GM18867 (cell line): ENCODE data around the gene SPATA31D4.

Experiments
- ATAC-seq: cut with Tn5 transposase; IDR thresholded peaks from one replicate; pipeline ENCODE4 v1.9.1; 2021; ENCODE audit warnings: mild to moderate bottlenecking, moderate library complexity; ENCODE audit not compliant: unreplicated experiment

The SPATA31D4 gene

DNA sequence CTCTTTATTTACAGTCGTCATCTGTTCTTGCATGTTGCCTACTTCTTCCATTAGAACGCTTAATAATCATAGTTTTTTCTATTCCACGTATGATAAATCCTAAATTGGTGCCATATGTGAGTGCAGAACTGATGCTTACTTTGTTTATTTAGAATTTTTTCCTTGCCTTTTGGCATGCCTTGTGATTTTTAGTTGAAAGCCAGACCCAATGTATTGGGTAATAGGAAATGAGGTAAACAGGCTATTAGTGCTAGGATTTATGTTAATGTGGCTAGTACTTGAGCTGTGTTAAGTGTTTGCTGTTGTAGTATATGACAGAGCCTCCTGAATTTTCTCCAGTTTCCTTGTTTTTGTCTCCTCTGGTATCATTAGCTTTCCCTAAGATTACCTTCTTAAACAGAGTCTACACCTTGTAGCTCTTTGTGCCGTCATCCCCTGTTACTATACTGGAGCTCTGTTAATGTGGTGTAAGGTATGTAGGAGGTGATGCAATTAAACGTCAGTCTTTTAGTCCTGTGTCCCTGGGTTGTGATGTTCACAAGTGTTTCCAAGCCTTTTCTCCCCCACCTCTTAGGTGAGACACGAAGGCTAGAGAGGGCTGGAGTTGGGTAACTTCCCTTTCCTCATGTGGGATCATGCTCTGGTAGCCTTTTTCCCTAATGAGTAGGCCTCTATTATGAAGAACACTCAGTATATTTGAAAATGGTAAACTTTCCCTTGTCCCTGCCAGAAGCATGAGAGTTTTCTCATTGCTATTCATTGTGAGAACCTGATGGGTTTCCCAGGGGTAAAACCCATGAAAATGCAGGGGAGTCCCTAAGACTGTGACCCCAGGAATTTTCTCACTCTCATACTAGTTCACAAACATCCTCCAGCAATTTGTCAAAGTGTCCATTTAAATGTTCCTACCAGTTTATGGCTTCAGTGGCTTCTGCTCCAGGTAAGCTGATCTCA is 36.3 kb downstream of the SPATA31D4 start:
- no peak for ATAC-seq

- no peak for ATAC-seq
Measured at GRCh38 chr9:81968026-81968425, 39.8 kb downstream of the SPATA31D4 start.

- no peak for ATAC-seq
Measured at GRCh38 chr9:81969971-81970370, 41.7 kb downstream of the SPATA31D4 start.

DNA sequence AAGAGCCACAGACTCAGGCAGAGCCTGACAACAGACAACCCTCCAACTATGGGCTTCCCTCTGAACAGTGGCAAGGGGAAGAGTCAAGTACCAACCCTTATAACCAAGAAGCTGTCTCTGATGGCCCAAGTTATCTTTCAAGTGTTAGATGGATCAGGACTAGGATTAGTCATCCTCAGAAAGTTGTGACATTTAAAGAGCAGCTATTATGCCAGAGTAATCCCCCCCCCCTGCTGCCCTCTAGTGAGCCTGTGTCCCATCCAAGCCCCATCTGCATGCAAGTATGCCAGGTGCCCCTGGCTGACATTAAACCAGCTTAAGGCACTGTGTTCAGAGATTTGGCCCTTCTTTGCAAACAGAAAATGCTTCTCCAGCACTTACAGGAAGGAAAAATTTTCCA is 43.5 kb downstream of the SPATA31D4 start:
- no peak for ATAC-seq

DNA sequence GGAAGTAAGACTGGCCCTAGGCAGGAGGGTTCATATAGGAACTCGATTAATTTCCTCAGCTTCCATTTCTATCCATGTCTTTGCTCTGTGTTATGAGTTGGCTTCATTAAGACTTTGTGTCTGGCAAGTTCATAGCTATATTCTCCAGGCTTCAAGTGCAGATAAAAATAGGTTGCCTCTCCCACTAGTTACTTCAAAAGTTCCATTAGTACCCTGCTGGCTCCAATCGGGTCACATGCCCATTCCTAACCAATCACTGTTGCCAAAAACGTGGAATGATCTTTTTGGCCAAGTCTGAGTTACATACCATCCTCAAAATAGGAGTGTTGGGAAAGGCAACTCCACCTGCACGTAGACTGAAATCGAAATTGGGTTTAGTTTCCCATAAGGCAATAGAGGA is 46.5 kb downstream of the SPATA31D4 start:
- ATAC-seq, result no peak

DNA sequence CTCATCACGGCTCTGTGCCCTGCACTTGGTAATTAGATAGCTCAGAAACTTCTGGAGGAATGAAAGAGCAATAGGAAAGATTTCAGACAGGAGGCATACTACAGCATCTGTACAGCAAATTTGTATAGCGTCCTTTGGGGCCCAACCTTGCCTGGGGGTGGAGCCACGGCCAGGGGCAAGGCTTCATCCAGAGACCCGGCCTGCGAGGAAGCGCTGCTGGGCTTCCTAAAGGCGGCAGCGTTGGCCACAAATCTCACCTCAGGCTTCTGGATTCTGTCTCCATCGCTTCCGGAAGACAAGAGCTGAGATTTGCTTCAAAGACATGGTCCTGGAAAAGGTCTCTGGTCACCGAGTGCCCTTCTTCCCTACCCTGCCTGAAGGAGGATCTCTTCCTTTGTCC is 48.1 kb downstream of the SPATA31D4 start:
- ATAC-seq, result no peak

DNA sequence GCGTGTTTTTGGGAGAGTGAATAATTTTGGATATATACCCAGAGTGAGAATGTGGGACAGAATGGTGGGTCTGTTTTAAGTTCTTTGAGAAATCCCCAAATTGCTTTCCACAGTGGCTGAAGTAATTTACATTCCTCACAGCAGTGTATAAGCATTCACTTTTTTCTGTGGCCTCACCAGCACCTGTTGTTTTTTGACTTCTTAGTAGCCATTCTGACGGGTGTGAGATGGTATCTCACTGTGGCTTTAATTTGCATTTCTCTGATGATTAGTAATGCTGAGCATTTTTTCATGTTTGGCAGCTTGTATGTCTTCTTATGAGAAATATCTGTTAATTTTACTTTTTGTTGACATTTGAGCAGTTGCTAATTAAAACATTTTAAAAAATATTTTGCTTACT is 51.0 kb downstream of the SPATA31D4 start:
- ATAC-seq, result peak; percentile 96

DNA sequence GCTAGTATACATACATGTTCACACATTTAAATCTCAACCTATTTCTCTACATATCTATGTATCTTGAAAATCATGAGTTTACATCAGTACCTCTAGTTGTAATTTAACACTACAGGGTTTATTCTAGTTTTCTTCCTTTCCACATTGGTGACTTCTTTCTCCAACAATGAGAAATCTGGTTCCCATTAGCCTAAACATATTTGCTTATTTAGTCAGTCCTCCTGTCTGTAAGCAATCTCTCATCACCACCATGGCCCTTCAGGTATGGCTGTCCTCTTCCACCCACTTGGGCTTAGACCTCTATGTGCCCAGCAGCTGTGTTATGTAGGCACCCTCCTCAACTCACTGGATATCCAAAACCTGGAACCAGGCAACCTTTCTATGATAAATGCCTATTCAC is 52.3 kb downstream of the SPATA31D4 start:
- ATAC-seq, result no peak

GRCh38 chr9:81981883-81982282 is 53.7 kb downstream of the SPATA31D4 start:
- peak; percentile 41 for ATAC-seq
